DMS 273 (cell line): ENCODE measurements around the gene MYO16.

Experiments used
- DNase-seq: peaks from one replicate; lab custom pipeline; 2025; ENCODE audit not compliant: unreplicated experiment; lab: John Stamatoyannopoulos, UW

MYO16 gene

GRCh38 chr13:109146912-109147647 is 517.7 kb downstream of the MYO16 start:
- DNase-seq, result no peak

- DNase-seq, result no peak
These were observed 518.8 kb downstream of the MYO16 start for GRCh38 chr13:109148243-109148642.

DNA sequence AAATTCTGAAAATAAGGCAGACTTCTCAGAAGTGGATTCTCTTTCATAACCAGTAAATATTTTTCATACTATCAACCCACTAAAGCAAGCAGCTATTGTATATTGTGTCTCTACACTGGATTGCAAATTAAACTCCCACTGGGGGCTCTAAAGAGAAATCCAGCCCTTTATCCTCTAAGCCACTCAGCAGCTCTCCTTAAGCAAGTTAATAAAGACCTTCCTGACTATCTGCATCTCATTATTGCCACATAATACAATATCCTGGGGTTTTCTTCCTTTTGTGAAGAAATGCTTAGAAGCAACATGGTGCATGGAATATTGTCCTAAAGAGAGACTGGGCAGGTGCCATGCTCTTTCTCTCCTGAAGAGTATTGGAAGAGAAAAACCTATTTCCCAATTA is 521.3 kb downstream of the MYO16 start:
- DNase-seq, result no peak

- DNase-seq, result no peak
These were observed 521.8 kb downstream of the MYO16 start for GRCh38 chr13:109151255-109151654.

- no peak for DNase-seq
These were observed 522.3 kb downstream of the MYO16 start for GRCh38 chr13:109151696-109152095.

DNA sequence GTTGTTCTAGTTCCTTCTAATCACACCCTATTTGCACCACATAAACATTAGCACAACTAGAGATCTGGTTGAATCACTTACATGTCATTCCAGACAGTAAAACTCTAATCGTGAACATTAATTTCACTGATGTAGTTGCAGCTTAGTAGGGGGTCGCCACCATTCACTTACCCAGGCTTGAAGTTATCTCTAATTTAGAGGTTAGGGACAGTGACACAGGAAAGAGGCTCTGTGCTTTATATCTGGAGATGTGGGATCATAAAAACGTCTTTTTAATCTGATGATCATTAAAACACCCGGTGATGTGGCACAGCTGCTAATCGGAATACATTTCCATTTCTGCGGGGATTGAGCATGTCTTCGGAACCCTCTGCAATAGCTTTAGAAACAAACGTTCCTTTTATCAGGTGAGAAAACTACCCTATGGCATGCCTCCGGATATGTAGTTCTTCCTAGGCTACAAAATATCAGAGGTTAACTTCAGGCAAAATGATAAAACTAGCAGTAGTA is 523.0 kb downstream of the MYO16 start:
- DNase-seq, result no peak

- no peak for DNase-seq
These were observed 523.5 kb downstream of the MYO16 start for GRCh38 chr13:109152941-109153340.

DNA sequence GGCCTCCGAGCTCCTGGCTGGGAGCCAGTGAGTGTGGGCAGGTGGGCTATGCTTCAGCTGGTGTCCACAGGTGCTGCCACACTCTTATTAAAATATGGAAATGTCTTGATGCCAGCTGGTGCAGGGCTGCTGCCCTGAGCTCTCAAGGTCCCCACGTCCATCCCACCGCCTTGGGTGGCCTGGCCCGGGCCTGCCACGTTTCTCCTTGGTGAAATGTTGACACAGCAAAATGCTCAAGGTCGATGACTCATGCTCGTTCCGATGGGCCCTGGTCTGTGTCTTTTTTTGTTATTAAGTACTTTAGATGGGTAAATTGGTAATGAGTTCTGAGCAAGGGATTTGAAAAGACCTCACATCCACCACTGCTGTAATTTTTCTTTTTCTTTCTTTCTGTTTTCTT is 524.7 kb downstream of the MYO16 start:
- no peak for DNase-seq

GRCh38 chr13:109154546-109154945 is 525.1 kb downstream of the MYO16 start:
- no peak for DNase-seq

- no peak for DNase-seq
These were observed 525.8 kb downstream of the MYO16 start for GRCh38 chr13:109154966-109155761.

DNA sequence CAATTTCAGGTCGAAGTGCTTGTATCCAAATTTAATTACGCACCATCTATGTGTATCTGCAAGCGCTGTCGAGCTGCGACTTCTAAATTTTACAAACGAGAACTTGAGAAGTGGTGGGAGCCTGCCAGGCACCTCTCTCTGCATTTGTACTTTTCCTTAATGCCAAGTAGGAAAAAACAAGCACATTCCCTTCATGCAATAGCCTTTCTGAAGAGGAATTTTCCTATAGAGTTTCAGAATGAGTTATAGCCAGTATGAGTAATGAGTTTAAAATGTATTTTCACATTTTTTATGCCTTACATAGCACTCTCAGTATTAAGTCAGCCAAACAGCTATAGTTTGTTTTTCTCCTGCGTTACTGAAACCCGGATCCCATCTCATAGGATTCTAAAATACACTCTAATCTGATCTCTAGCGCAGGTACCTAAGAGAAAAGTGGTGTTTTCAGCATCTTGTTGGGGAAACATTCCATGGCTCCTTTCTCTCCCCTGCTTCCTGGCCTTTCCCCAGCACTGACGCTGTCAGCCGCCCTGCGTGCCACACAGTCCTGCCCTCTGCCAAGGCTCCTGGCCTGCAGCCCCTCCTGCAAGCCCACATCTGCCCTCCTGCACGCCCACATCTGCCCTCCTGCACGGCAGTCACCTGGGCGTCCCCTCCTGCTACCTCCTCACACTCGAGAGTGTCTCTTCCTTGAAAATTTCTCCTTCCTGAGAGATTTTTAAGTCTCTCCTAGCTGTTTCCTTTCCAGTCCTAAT is 526.9 kb downstream of the MYO16 start:
- no peak for DNase-seq

DNA sequence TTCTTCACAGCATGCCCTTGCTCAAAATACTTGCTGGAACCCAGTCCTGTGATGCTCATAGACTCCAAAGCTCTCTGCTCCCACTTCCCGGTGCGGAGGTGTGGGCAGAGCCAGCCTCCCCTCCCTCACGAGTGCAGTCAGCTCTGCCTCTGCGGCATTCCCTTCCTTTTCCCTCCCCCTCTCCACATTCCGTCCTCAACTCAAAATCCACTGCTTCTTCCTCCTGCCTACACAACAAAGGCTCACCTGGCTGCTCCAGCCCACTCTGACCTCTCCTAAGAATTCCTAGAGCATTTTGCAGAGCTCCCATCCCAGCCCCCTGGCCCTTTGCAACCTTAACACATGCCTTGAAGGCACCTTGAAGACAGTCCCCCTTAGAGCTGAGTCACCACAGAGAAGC is 527.9 kb downstream of the MYO16 start:
- DNase-seq, result no peak

- no peak for DNase-seq
These were observed 529.0 kb downstream of the MYO16 start for GRCh38 chr13:109158383-109158782.

- DNase-seq, result no peak
These were observed 530.4 kb downstream of the MYO16 start for GRCh38 chr13:109159650-109160309.

- DNase-seq, result no peak
These were observed 530.9 kb downstream of the MYO16 start for GRCh38 chr13:109160357-109160756.

DNA sequence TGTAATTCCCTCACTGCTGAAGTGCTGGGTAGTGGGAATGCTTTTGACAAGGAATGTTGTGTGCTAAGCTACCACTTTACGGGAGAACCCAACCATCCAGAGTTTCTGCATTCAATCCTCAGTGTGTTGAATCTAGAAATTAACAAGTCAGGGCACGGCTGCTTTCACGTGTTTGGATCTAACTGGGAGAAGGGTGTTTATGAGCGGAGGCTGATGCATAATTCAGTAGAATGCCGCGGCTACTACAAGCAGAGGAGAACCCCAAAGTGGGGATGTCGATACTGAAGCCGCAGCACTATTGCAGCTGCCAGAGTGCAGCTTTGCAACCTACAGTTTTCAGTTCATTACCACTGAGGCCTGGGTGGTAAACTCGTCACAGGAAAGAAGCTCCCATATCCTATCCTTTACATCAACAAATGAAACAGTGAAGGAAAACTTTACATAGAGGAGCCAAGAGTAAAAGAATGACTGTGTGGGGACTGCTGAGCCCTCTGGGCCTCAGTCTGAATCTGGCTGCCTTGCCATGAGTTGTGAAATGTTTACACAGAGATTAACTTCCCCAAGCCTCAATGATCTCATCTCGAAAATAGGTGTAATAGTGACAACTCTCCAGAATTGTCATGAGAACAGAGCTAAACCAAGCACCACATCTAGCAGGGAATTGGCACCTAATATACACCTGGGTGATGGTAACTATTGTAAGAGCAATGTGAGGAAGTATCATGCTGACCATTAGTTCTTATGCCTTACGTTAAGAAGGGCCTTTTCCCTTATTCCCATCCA is 531.7 kb downstream of the MYO16 start:
- DNase-seq, result no peak

DNA sequence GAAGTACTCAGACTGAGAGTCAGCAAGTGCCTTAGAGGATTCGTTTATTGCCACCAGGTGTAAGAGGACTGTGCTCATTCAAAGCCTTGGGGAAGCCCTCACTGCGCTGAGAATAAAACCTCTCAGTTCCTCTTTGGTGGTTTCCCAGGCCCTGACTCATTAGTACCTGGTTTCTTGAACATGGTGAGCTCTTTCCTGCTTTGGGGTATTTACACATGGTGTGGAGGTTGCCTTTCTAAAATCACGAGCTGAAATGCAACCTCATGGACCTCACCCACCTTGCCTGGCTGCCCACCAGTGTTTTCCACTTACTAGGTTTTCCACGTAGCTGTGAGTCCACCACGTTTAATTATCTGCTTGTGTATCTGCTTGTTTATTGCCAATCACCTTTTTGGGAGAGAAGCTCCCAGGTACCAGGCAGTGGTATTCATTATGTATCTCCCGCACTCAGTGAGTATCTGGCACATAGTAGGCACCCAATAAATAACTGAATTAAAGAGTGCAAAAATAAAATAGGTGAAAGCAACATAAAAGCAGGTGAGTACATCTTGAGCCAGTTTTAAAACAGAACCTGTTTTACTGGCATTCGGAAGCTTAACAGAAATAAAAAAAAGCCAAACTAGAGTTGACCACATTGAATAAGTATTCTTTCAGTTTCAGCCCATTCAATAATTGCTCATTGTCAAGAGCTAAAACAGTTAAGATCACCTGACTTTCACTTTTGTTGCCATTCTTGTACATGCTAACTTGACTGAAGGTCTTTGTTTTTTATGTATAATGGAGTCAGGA is 533.0 kb downstream of the MYO16 start:
- no peak for DNase-seq

GRCh38 chr13:109163037-109163379 is 533.6 kb downstream of the MYO16 start:
- DNase-seq, result no peak

DNA sequence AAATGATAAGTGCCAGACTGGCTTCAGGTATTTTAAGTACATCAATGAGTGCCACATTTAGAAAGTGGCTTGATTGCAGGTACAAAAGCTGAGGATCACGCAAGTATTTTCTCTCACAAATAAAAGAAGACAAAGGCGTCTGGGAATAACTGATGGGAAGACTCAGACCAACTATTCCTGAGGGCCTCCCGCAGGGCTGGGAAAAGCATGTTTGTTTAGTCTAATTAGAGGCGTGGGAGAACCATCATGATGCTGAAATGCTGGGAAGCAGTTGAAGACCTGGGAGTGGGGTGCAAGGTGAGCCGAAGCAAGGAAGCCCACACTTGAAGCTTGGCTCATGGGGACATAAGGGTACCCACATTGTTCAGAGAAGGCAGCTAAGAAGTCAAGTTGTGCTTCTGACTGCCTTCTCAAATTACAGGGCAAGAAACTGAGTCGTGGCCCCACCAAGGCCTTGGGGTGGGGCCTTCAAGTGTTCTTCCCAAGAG is 536.0 kb downstream of the MYO16 start:
- no peak for DNase-seq
